Measurements from ENCODE around the gene STON2. TPM values are rescaled to one million over a fixed set of nuclear protein-coding genes. Genes with fewer than 3 reads are reported as not detected.

Gene STON2
- total and polyA plus RNA-seq, 9 donors, result 4.8 to 28.7 (median 17.3) TPM

DNA sequence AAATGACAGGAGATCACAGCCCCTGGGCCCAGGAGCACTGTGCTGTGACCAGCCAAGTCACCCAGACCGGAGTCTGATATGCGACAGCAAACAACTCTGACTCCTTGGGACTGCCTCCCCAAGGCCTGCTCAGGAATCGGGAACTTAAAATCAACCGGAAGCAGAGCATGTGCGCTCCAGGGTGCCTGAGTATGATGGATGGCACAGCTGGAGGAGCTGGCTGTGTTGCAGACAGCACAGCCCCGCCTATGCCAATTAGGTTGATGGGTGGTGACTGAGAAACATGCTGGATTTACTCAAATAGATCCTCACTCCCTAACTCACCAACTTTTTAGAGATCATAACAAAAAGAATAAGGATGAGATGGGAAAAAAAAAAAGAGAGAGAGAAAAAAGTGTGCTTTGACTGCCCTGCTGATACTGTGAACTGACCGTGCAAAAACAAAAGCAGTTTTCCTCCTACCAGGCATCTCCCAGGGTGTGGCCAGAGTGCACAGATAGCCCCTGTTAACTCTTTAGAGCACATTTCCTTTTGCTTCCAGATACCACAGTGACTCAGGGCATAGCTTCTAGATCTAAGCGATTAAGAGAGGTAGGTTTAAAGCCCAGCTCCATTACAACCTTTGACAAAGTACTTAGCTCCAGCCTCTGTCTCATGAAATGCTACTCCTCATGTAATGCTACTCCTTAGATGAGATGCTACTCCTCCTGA lies 27.4 kb upstream of the STON2 start:
- Histone ChIP-seq H3K27me3 (no peaks in the 10 kb centered on the region), H3K4me3 (no peak overlapping the region), H3K4me1 (ENCODE audit: insufficient read depth) (peaks cover 13% of the 10 kb centered on the region), H3K36me3 (no peaks in the 10 kb centered on the region), H3K9me3 (no peaks in the 10 kb centered on the region), H3K27ac (no peak overlapping the region)
- WGBS, 3 donors, result 19 to 25% (median 22%) methylated on average over 8 of the region's 8 CpGs
- DNase-seq, result peak in 3 of 5 donors; percentile 18 to 35 (median 26)
- intact Hi-C loops (cut with DNase I), result no loop called here
- no peak for TF ChIP-seq POLR2A (IDR thresholded peaks at IDR 0.05)
- TF ChIP-seq EP300 (IDR thresholded peaks at IDR 0.05), result no peak
- TF ChIP-seq, protein P1, sequence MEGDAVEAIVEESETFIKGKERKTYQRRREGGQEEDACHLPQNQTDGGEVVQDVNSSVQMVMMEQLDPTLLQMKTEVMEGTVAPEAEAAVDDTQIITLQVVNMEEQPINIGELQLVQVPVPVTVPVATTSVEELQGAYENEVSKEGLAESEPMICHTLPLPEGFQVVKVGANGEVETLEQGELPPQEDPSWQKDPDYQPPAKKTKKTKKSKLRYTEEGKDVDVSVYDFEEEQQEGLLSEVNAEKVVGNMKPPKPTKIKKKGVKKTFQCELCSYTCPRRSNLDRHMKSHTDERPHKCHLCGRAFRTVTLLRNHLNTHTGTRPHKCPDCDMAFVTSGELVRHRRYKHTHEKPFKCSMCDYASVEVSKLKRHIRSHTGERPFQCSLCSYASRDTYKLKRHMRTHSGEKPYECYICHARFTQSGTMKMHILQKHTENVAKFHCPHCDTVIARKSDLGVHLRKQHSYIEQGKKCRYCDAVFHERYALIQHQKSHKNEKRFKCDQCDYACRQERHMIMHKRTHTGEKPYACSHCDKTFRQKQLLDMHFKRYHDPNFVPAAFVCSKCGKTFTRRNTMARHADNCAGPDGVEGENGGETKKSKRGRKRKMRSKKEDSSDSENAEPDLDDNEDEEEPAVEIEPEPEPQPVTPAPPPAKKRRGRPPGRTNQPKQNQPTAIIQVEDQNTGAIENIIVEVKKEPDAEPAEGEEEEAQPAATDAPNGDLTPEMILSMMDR (IDR thresholded peaks at IDR 0.05), result no peak

DNA sequence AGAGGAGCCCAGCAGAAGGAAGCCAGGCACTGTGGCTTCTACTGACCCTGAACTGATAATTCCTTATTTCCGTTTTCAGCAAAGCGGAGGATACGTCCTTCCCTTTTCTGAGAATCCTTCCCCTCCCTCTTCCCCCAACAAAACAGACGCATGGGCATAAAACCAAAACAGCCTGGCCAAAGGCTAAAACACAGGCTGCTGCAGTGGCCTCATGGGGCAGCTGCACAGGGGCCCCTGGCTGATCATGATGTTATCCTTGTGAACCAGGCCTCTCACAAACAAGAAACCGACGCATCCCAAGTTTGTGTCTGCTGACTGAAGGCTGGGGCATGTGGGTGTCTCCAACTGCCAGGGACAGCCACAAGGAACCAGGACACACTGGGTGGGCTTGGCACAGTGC lies 23.4 kb upstream of the STON2 start:
- no peaks in the 10 kb centered on the region for H3K36me3 ChIP-seq
- TF ChIP-seq EP300 (IDR thresholded peaks at IDR 0.05) (no peak), POLR2A (IDR thresholded peaks at IDR 0.05) (no peak)
- TF ChIP-seq, protein P1 (IDR thresholded peaks at IDR 0.05), result no peak
- no peaks in the 10 kb centered on the region for H3K27me3 ChIP-seq
- no peaks in the 10 kb centered on the region for H3K9me3 ChIP-seq
- intact Hi-C loops (cut with DNase I), result no loop called here
- 2 to 15% (median 3%) methylated on average over 6 of the region's 6 CpGs for WGBS, 3 donors
- H3K4me3 ChIP-seq, result no peak overlapping the region
- H3K4me1 ChIP-seq (ENCODE audit: insufficient read depth), result peaks cover 11% of the 10 kb centered on the region
- peak; percentile 43 to 67 (median 51) for DNase-seq
- H3K27ac ChIP-seq, result peak overlapping the region in 1 of 2 donors; percentile 62

DNA sequence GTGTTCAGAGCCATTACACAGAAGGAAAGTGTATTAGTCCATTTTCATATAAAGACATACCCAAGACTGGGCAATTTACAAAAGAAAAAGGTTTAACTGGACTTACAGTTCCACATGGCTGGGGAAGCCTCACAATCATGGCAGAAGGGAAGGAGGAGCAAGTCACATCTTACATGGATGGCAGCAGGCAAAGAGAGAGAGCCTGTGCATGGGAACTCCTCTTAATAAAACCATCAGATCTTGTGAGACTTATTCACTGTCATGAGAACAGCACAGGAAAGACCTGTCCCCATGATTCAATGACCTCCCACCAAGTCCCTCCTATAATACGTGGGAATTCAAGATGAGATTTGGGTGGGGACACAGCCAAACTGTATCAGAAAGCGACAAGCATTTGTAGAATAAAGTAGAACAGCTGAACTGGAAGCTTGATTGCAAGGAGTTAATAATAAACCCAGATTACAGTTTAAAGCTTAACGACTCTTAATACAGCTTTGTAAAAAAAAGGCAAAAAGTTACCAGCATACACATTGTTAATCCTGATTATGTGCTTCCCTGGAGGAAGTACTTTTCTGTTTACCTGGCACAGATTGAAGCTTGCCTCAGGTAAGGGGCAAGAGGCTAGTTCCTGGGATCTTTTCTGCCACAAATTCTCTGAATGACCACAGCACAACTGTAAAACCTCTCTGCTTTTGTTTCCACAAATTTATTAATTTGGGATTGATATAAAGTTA lies 18.1 kb upstream of the STON2 start:
- H3K27me3 ChIP-seq, result no peaks in the 10 kb centered on the region
- no peak overlapping the region for H3K4me3 ChIP-seq
- peaks cover 2% of the 10 kb centered on the region for H3K4me1 ChIP-seq (ENCODE audit: insufficient read depth)
- H3K27ac ChIP-seq, result no peak overlapping the region
- H3K36me3 ChIP-seq, result no peaks in the 10 kb centered on the region
- no peak for DNase-seq
- intact Hi-C loops (cut with DNase I), result no loop called here
- TF ChIP-seq, protein P1 (IDR thresholded peaks at IDR 0.05), result no peak
- TF ChIP-seq POLR2A (IDR thresholded peaks at IDR 0.05) (no peak), EP300 (IDR thresholded peaks at IDR 0.05) (no peak)
- no peaks in the 10 kb centered on the region for H3K9me3 ChIP-seq
- 90 to 96% (median 94%) methylated on average over 3 of the region's 3 CpGs for WGBS, 3 donors

- H3K9me3 ChIP-seq, result no peaks in the 10 kb centered on the region
- H3K4me3 ChIP-seq, result no peak overlapping the region
- intact Hi-C loops (cut with DNase I), result no loop called here
- 80 to 85% (median 85%) methylated on average over 7 of the region's 7 CpGs for WGBS, 3 donors
- TF ChIP-seq EP300 (IDR thresholded peaks at IDR 0.05) (no peak), POLR2A (IDR thresholded peaks at IDR 0.05) (no peak)
- TF ChIP-seq, protein P1 (IDR thresholded peaks at IDR 0.05), result no peak
- no peaks in the 10 kb centered on the region for H3K4me1 ChIP-seq (ENCODE audit: insufficient read depth)
- H3K36me3 ChIP-seq, result no peaks in the 10 kb centered on the region
- H3K27me3 ChIP-seq, result no peaks in the 10 kb centered on the region
- no peak overlapping the region for H3K27ac ChIP-seq
- DNase-seq, result no peak
Measured at GRCh38 chr14:81416981-81417380, 16.9 kb upstream of the STON2 start.

Measured in ovary (tissue), 9 donors.